ENCODE results near the gene CRB2.

- TF ChIP-seq CTCF (IDR thresholded peaks at IDR 0.05) (no peak), POLR2A (IDR thresholded peaks at IDR 0.05) (no peak)
Observed at GRCh38 chr9:123383512-123384170, 27.6 kb downstream of the CRB2 start.
